HFFc6 (cell line): ENCODE results near the gene FLVCR1. TPM values are rescaled to one million over a fixed set of nuclear protein-coding genes. Genes with fewer than 3 reads are reported as not detected.

ENCODE experiments used
- DNase-seq: peaks from one replicate; pipeline ENCODE4 v3.0.0-alpha.2; 2018
- H3K27ac Mint-ChIP-seq: 2 replicates; pipeline ENCODE4 v1.8.0; 2020; ENCODE audit warnings: mild to moderate bottlenecking, mixed read lengths
- H3K27me3 Mint-ChIP-seq: 2 replicates; pipeline ENCODE4 v1.8.0; 2021; ENCODE audit warnings: mild to moderate bottlenecking, moderate library complexity, mixed read lengths; ENCODE audit not compliant: insufficient read depth
- H3K36me3 Mint-ChIP-seq: 2 replicates; pipeline ENCODE4 v1.8.0; 2021; ENCODE audit warnings: low read depth, mixed read lengths
- H3K4me1 Mint-ChIP-seq: 2 replicates; pipeline ENCODE4 v1.8.0; 2020; ENCODE audit warnings: low read depth, mixed read lengths
- H3K4me3 Mint-ChIP-seq: 2 replicates; pipeline ENCODE4 v1.8.0; 2020; ENCODE audit warnings: mild to moderate bottlenecking, moderate library complexity, mixed read lengths
- H3K9me3 Mint-ChIP-seq: 2 replicates; pipeline ENCODE4 v1.8.0; 2020; ENCODE audit warnings: mild to moderate bottlenecking, mixed read lengths
- total RNA-seq, 6 experiments: library from RNA; stranded (reverse); fragmentation: NEBNext Ultra II Directional; extraction: Animal tissue kit (Norgen Biotek cat#: 25700); gene quantifications; 2 replicates in 1 of 6; 3 replicates in 5 of 6; pipeline ENCODE4 v1.2.3, GENCODE V29; 2021
- TF ChIP-seq, protein P1 (sequence below): fragments of 200-600 bp; sonication (generic); IDR thresholded peaks from 2 replicates; pipeline ENCODE4 v1.5.0; 2021; ENCODE audit warnings: antibody characterized with exemption, mild to moderate bottlenecking

FLVCR1 gene
- total RNA-seq, 6 experiments from 2014 or later: 3.7 to 5.5 (median 4.8) TPM

- no peak for DNase-seq
- peaks cover 3% of the 10 kb centered on the region for H3K36me3 Mint-ChIP-seq
- H3K4me1 Mint-ChIP-seq: no peaks in the 10 kb centered on the region
- H3K27me3 Mint-ChIP-seq: no peaks in the 10 kb centered on the region
- no peak overlapping the region for H3K27ac Mint-ChIP-seq
- TF ChIP-seq, protein P1, sequence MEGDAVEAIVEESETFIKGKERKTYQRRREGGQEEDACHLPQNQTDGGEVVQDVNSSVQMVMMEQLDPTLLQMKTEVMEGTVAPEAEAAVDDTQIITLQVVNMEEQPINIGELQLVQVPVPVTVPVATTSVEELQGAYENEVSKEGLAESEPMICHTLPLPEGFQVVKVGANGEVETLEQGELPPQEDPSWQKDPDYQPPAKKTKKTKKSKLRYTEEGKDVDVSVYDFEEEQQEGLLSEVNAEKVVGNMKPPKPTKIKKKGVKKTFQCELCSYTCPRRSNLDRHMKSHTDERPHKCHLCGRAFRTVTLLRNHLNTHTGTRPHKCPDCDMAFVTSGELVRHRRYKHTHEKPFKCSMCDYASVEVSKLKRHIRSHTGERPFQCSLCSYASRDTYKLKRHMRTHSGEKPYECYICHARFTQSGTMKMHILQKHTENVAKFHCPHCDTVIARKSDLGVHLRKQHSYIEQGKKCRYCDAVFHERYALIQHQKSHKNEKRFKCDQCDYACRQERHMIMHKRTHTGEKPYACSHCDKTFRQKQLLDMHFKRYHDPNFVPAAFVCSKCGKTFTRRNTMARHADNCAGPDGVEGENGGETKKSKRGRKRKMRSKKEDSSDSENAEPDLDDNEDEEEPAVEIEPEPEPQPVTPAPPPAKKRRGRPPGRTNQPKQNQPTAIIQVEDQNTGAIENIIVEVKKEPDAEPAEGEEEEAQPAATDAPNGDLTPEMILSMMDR: no peak
- H3K4me3 Mint-ChIP-seq: no peak overlapping the region
- no peaks in the 10 kb centered on the region for H3K9me3 Mint-ChIP-seq
These were observed 22.0 kb downstream of the FLVCR1 start for GRCh38 chr1:212879947-212880690.

GRCh38 chr1:212884592-212884991, 26.5 kb downstream of the FLVCR1 start:
- DNase-seq: no peak
- Mint-ChIP-seq H3K4me1 (no peaks in the 10 kb centered on the region), H3K36me3 (no peaks in the 10 kb centered on the region; the same call in 1 of the 2 replicates), H3K27me3 (no peaks in the 10 kb centered on the region), H3K9me3 (no peaks in the 10 kb centered on the region), H3K27ac (no peak overlapping the region), H3K4me3 (no peak overlapping the region)
- TF ChIP-seq, protein P1: no peak

DNA sequence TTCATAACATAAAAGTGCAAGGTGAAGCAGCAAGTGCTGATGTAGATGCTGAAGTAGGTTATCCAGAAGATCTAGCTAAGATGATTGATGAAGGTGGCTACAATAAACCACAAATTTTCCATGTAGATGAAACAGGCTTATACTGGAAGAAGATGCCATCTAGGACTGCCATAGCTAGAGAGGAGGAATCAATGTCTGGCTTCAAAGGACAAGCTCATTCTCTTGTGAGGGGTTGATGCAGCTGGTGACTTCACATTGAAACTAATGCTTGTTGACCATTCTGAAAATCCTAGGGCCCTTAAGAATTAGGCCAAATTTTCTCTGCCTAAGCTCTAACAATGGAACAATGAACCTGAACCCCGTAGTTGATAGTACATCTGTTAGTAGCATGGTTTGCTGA, 34.0 kb downstream of the FLVCR1 start:
- Mint-ChIP-seq H3K9me3 (no peaks in the 10 kb centered on the region), H3K36me3 (peaks cover 13% of the 10 kb centered on the region; the same call in 1 of the 2 replicates), H3K27me3 (no peaks in the 10 kb centered on the region; the same call in 1 of the 2 replicates), H3K4me1 (no peaks in the 10 kb centered on the region), H3K4me3 (no peak overlapping the region), H3K27ac (no peak overlapping the region)
- DNase-seq: no peak
- TF ChIP-seq, protein P1: no peak

GRCh38 chr1:212899845-212900244, 41.8 kb downstream of the FLVCR1 start:
- Mint-ChIP-seq H3K27me3 (peaks cover 2% of the 10 kb centered on the region; the same call in 1 of the 2 replicates), H3K9me3 (peaks cover 24% of the 10 kb centered on the region), H3K4me3 (no peak overlapping the region), H3K27ac (no peak overlapping the region), H3K4me1 (no peaks in the 10 kb centered on the region), H3K36me3 (peaks cover 43% of the 10 kb centered on the region)
- no peak for DNase-seq
- TF ChIP-seq, protein P1: no peak

GRCh38 chr1:212901290-212901689, 43.2 kb downstream of the FLVCR1 start:
- no peak for DNase-seq
- no peaks in the 10 kb centered on the region for H3K4me1 Mint-ChIP-seq
- TF ChIP-seq, protein P1: no peak
- no peak overlapping the region for H3K4me3 Mint-ChIP-seq
- peaks cover 32% of the 10 kb centered on the region for H3K9me3 Mint-ChIP-seq
- peaks cover 2% of the 10 kb centered on the region for H3K27me3 Mint-ChIP-seq
- H3K36me3 Mint-ChIP-seq: peaks cover 39% of the 10 kb centered on the region
- no peak overlapping the region for H3K27ac Mint-ChIP-seq
